ENCODE data around the gene RNF212B.
"Not testable (repeated sequence)": the region's sequence is repeated elsewhere in the genome, so short reads cannot be mapped to it uniquely, and the experiment has no call there.

The RNF212B gene

GRCh38 chr14:23243066-23243465 is 5.3 kb downstream of the RNF212B start:
- DNase-seq (ENCODE audit: low spot score): no peak

GRCh38 chr14:23245282-23245681 is 7.5 kb downstream of the RNF212B start:
- no peak for DNase-seq (ENCODE audit: low spot score)

- no peak for DNase-seq (ENCODE audit: low spot score)
Observed at GRCh38 chr14:23248601-23249000, 10.9 kb downstream of the RNF212B start.

GRCh38 chr14:23249824-23250223 is 12.1 kb downstream of the RNF212B start:
- no peak for DNase-seq (ENCODE audit: low spot score)

- DNase-seq (ENCODE audit: low spot score): no peak
Observed at GRCh38 chr14:23252006-23252405, 14.3 kb downstream of the RNF212B start.

- DNase-seq (ENCODE audit: low spot score): no peak
Observed at GRCh38 chr14:23252420-23253333, 14.9 kb downstream of the RNF212B start.

- no peak for DNase-seq (ENCODE audit: low spot score)
Observed at GRCh38 chr14:23258256-23258655, 20.5 kb downstream of the RNF212B start.

GRCh38 chr14:23259426-23259825 is 21.7 kb downstream of the RNF212B start:
- DNase-seq (ENCODE audit: low spot score): no peak

GRCh38 chr14:23260849-23261248 is 23.1 kb downstream of the RNF212B start:
- not testable (repeated sequence) for DNase-seq (ENCODE audit: low spot score)

GRCh38 chr14:23269193-23269592 is 31.5 kb downstream of the RNF212B start:
- no peak for DNase-seq (ENCODE audit: low spot score)

GRCh38 chr14:23275412-23275811 is 37.7 kb downstream of the RNF212B start:
- DNase-seq (ENCODE audit: low spot score): no peak

- DNase-seq (ENCODE audit: low spot score): no peak
Observed at GRCh38 chr14:23277189-23277588, 39.5 kb downstream of the RNF212B start.

- not testable (repeated sequence) for DNase-seq (ENCODE audit: low spot score)
Observed at GRCh38 chr14:23277928-23278327, 40.2 kb downstream of the RNF212B start.

- no peak for DNase-seq (ENCODE audit: low spot score)
Observed at GRCh38 chr14:23281247-23281646, 43.5 kb downstream of the RNF212B start.

GRCh38 chr14:23284654-23285529 is 47.2 kb downstream of the RNF212B start:
- DNase-seq (ENCODE audit: low spot score): no peak

GRCh38 chr14:23285530-23286019 is 47.8 kb downstream of the RNF212B start:
- no peak for DNase-seq (ENCODE audit: low spot score)

GRCh38 chr14:23286020-23286901 is 48.5 kb downstream of the RNF212B start, which contains the start of gene HOMEZ:
Gene HOMEZ (minus strand): TSS chr14:23286132. CDS start chr14:23285952, 180 bp downstream.
- DNase-seq (ENCODE audit: low spot score): peak; percentile 98

- no peak for DNase-seq (ENCODE audit: low spot score)
Observed at GRCh38 chr14:23286902-23287479, 49.3 kb downstream of the RNF212B start.

GRCh38 chr14:23294734-23295561 is 57.2 kb downstream of the RNF212B start:
- no peak for DNase-seq (ENCODE audit: low spot score)

Data from D341Med (cell line).